Transverse colon (tissue), 4 donors: Measurements from ENCODE around the gene TXNDC17. TPM values are rescaled to one million over a fixed set of nuclear protein-coding genes. Genes with fewer than 3 reads are reported as not detected.

Experiments used
- DNase-seq: peaks from one replicate; pipeline ENCODE4 v3.0.0-alpha.2; 2019
- H3K27ac ChIP-seq, 4 donors: fragments of 200-600 bp; sonication (generic); 2 replicates each; pipeline ENCODE4 v1.5.1; 2016 to 2018; ENCODE audit warnings: inconsistent platforms in 4 of 4
- H3K27me3 ChIP-seq: fragments of 200-600 bp; sonication (generic); 2 replicates; pipeline ENCODE4 v1.5.1; 2017; ENCODE audit warnings: inconsistent platforms
- H3K36me3 ChIP-seq, 4 donors: fragments of 200-600 bp; sonication (generic); 2 replicates each; pipeline ENCODE4 v1.5.1; 2017 to 2019; ENCODE audit warnings: inconsistent platforms in 4 of 4
- H3K4me1 ChIP-seq, 4 donors: fragments of 200-600 bp; sonication (generic); 2 replicates each; pipeline ENCODE4 v1.5.1; 2017 to 2020; ENCODE audit warnings: inconsistent platforms in 4 of 4
- H3K4me3 ChIP-seq, 4 donors: fragments of 200-600 bp; sonication (generic); 1 replicate in 1 of 4; 2 replicates in 3 of 4; pipeline versions ENCODE4 v1.5.1 to v1.6.1; 2017 to 2019; ENCODE audit warnings: inconsistent platforms in 4 of 4
- H3K9me3 ChIP-seq, 2 donors: fragments of 200-600 bp; sonication (generic); 2 replicates each; pipeline ENCODE4 v1.5.1; 2017 to 2019; ENCODE audit warnings: inconsistent platforms in 2 of 2
- EP300 ChIP-seq: sonication (generic); formaldehyde crosslinking; IDR thresholded peaks from one replicate; pipeline ENCODE4 v1.6.1; 2017; ENCODE audit warnings: antibody characterized with exemption, low read depth
- POLR2A ChIP-seq: fragments of 450-650 bp; IDR thresholded peaks from one replicate; pipeline ENCODE4 v1.6.1; 2016; ENCODE audit warnings: antibody characterized with exemption, mild to moderate bottlenecking, moderate library complexity
- POLR2AphosphoS5 ChIP-seq, 3 donors: sonication (generic); formaldehyde crosslinking; IDR thresholded peaks; one replicate each; pipeline ENCODE4 v1.6.1; 2016; ENCODE audit warnings: antibody characterized with exemption in 3 of 3
- WGBS, 2 donors: methylation state at CpG; one replicate each; pipeline ENCODE4 v1.1.5; 2018; ENCODE audit warnings: low coverage in 1 of 2; 5-methylcytosine and 5-hydroxymethylcytosine counted together
- in situ Hi-C, 4 donors: fragments of 200-750 bp; cut with MboI; loops; one replicate each; pipeline versions ENCODE4 v1.15.0 to v1.15.1; 2017; ENCODE audit warnings: low sequenced_read_pairs in 3 of 4, low pct_ligation_motif_present in 1 of 4, low pct_unique_long_range_greater_than_20kb in 1 of 4
- intact Hi-C: fragments of 100-400 bp; cut with DNase I; formaldehyde crosslinking; loops from one replicate; pipeline ENCODE4 v1.15.1; 2023; ENCODE audit warnings: low total_unique reads
- total RNA-seq, 4 donors: library from RNA; depleted of rRNA; stranded (reverse); fragments of >200 nt; gene quantifications; one replicate each; pipeline ENCODE4 v1.1.0, GENCODE V29; 2016
- TF ChIP-seq, protein P1 (sequence below), 5 experiments: fragments of 200-600 bp in 3 of 5; fragments of 450-650 bp in 2 of 5; sonication (generic) in 3 of 5; IDR thresholded peaks; 1 replicate in 2 of 5; 2 replicates in 3 of 5; pipeline ENCODE4 v1.5.1; 2016 to 2017; ENCODE audit warnings: antibody characterized with exemption in 5 of 5, inconsistent platforms in 3 of 5, mild to moderate bottlenecking in 2 of 5, moderate library complexity in 1 of 5

The TXNDC17 gene
- total RNA-seq, 4 donors from 2014 or later, result 60.2 to 439 (median 238) TPM

DNA sequence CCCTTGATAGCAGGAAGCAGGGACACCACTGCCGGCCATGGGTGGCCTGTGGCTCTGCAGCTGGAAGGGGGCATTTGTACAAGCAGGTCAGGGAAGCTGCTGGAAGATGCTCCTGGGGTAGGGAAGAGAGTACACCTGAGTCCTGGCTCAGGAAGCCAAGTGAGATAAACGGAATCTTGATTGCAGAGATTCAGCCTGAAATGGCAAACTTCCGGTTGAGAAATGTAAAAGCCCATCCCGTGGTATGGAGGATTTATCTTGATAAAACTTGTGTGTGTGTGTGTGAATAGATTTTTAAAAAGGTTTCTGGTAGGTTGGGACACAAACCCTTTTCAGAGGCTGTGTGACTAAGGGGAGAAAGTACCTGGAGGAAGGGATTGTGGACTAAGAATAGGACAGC, 40.3 kb downstream of the TXNDC17 start:
- no peak overlapping the region for H3K27ac ChIP-seq
- H3K4me1 ChIP-seq, result no peaks in the 10 kb centered on the region
- H3K27me3 ChIP-seq, result peaks cover 52% of the 10 kb centered on the region
- H3K9me3 ChIP-seq, result no peaks in the 10 kb centered on the region
- intact Hi-C loops, result no loop called here
- in situ Hi-C loops, result loop anchor here in 1 of 4 donors (25.0 kb wide), 1 partner anchor 106 kb away; the partner anchor contains the start of gene FBXO39
- TF ChIP-seq EP300 (no peak), POLR2A (no peak), POLR2AphosphoS5 (IDR thresholded peaks at IDR 0.05) (no peak)
- TF ChIP-seq, protein P1, sequence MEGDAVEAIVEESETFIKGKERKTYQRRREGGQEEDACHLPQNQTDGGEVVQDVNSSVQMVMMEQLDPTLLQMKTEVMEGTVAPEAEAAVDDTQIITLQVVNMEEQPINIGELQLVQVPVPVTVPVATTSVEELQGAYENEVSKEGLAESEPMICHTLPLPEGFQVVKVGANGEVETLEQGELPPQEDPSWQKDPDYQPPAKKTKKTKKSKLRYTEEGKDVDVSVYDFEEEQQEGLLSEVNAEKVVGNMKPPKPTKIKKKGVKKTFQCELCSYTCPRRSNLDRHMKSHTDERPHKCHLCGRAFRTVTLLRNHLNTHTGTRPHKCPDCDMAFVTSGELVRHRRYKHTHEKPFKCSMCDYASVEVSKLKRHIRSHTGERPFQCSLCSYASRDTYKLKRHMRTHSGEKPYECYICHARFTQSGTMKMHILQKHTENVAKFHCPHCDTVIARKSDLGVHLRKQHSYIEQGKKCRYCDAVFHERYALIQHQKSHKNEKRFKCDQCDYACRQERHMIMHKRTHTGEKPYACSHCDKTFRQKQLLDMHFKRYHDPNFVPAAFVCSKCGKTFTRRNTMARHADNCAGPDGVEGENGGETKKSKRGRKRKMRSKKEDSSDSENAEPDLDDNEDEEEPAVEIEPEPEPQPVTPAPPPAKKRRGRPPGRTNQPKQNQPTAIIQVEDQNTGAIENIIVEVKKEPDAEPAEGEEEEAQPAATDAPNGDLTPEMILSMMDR (IDR thresholded peaks at IDR 0.05), result no peak
- H3K4me3 ChIP-seq, result no peak overlapping the region
- 61 to 67% methylated on average over 1 to 4 of the region's 4 CpGs for WGBS, 2 donors
- no peaks in the 10 kb centered on the region for H3K36me3 ChIP-seq
- DNase-seq, result no peak

DNA sequence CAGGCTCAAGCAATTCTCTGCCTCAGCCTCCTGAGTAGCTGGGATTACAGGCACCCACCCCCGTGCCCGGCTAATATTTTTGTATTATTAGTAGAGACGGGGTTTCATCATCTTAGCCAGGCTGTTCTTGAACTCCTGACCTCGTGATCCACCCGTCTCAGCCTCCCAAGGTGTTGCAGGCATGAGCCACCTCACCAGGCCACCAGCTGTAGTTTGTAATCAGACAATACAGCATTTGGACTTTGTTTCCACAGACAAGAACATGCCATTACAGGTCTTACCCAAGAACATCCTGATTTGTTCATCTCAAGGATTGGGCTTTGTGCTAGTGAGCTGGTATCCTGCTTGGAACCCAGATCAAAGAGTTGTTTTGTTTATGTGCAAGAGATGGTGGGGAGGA, 40.8 kb downstream of the TXNDC17 start:
- intact Hi-C loops, result no loop called here
- WGBS, 2 donors, result 70% methylated on average over 5 of the region's 5 CpGs; no CpG with 5 or more reads in 1 of the 2 donors
- TF ChIP-seq POLR2AphosphoS5 (IDR thresholded peaks at IDR 0.05), result no peak
- TF ChIP-seq POLR2A, result no peak
- TF ChIP-seq, protein P1 (IDR thresholded peaks at IDR 0.05), result no peak
- TF ChIP-seq EP300, result no peak
- Histone ChIP-seq H3K36me3 (no peaks in the 10 kb centered on the region), H3K27ac (no peak overlapping the region), H3K4me1 (no peaks in the 10 kb centered on the region), H3K27me3 (peaks cover 51% of the 10 kb centered on the region), H3K4me3 (no peak overlapping the region), H3K9me3 (no peaks in the 10 kb centered on the region)
- in situ Hi-C loops, result loop anchor here in 1 of 4 donors (25.0 kb wide), 1 partner anchor 106 kb away; the partner anchor contains the start of gene FBXO39
- no peak for DNase-seq

DNA sequence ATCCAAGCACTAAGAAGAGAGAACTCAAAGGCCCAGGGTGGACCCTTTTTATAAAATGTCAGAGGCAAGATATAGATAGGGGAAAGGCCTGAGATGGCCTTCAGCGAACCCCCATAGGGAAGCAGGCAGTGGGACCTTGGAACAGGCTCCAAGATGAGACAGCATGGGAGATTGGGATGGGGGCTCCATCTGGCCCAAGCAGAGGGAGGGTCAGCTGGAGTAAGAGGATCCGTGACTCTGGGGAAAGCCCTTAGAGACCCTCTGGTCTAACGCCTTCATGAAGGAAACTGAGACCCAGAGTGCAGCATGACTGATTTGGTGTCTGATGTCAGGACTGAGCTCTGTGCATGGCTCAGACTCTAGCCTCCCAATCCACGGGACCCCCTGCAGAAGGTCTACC, 41.5 kb downstream of the TXNDC17 start:
- no peak for DNase-seq
- Histone ChIP-seq H3K4me1 (no peaks in the 10 kb centered on the region), H3K36me3 (no peaks in the 10 kb centered on the region), H3K9me3 (no peaks in the 10 kb centered on the region), H3K4me3 (no peak overlapping the region), H3K27me3 (peaks cover 45% of the 10 kb centered on the region), H3K27ac (no peak overlapping the region)
- in situ Hi-C loops (loop anchor here in 1 of 4 donors (25.0 kb wide), 1 partner anchor 105 kb away; the partner anchor contains the start of gene FBXO39), intact Hi-C loops (no loop called here)
- 77 to 85% methylated on average over 2 to 4 of the region's 4 CpGs for WGBS, 2 donors
- no peak for TF ChIP-seq EP300
- no peak for TF ChIP-seq POLR2A
- TF ChIP-seq, protein P1 (IDR thresholded peaks at IDR 0.05), result no peak
- no peak for TF ChIP-seq POLR2AphosphoS5 (IDR thresholded peaks at IDR 0.05)

DNA sequence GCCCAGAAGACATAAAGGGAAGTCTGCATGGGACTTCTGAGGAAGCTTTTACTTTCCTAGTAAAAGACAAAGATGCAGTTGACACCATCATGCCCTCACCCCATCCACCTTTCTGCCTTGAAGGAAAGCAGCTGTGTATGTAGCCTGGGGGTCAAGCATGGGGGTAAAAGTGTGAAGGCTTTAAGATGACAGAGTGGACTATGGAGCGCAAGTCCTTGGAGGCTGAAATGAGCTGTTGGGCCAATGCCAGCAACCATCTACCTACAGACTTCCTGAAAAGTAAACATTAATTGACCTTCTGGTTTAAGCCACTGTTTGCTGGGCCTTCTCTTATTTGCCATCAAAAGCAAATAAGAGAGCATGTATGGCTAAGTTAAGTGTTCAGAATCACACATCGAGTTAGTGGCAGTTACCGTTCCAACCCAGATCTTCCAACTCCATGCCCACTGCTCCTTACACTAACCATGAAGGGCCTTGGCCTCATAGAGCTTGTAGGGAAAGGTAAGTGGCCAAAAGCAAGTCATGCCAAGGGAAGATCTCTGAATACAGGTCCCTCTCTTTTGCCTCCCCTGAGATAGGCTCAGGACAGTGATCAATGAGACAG, 42.3 kb downstream of the TXNDC17 start:
- Histone ChIP-seq H3K4me1 (no peaks in the 10 kb centered on the region), H3K27me3 (peaks cover 40% of the 10 kb centered on the region), H3K27ac (no peak overlapping the region), H3K36me3 (no peaks in the 10 kb centered on the region), H3K9me3 (no peaks in the 10 kb centered on the region), H3K4me3 (no peak overlapping the region)
- in situ Hi-C loops, result loop anchor here in 1 of 4 donors (25.0 kb wide), 1 partner anchor 104 kb away; the partner anchor contains the start of gene FBXO39
- intact Hi-C loops, result no loop called here
- TF ChIP-seq POLR2AphosphoS5 (IDR thresholded peaks at IDR 0.05), result no peak
- no peak for TF ChIP-seq EP300
- TF ChIP-seq POLR2A, result no peak
- TF ChIP-seq, protein P1 (IDR thresholded peaks at IDR 0.05), result no peak
- no peak for DNase-seq
- WGBS, 2 donors, result 85% methylated on average over 3 of the region's 3 CpGs; no CpG with 5 or more reads in 1 of the 2 donors
